Measurements from ENCODE around the gene KSR2. TPM values are rescaled to one million over a fixed set of nuclear protein-coding genes. Genes with fewer than 3 reads are reported as not detected.

Gene KSR2
- total RNA-seq, 1 donor from 2014 or later = 1.4 TPM

DNA sequence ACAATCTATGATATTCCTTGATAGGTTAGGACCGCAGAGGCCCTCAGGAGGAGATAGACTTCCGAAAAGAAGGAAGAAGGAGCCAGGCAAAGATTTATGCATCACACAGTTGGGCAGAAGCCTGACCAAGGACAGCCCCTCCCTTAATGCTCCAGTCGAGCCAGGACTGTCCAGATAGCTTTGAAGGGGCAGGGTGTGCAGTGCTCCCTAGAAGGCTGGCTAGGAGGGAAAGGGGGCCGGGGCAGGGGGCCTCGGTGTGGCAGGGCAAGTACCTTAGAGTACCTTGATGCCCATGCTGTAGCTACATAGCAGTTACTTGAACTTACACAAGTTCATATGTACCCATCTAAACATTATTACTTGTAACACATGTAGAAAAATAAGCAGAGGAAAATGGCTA, 512.7 kb downstream of the KSR2 start:
- no peak overlapping the region for H3K27ac ChIP-seq
- H3K4me1 ChIP-seq = no peaks in the 10 kb centered on the region
- TF ChIP-seq, protein P1, sequence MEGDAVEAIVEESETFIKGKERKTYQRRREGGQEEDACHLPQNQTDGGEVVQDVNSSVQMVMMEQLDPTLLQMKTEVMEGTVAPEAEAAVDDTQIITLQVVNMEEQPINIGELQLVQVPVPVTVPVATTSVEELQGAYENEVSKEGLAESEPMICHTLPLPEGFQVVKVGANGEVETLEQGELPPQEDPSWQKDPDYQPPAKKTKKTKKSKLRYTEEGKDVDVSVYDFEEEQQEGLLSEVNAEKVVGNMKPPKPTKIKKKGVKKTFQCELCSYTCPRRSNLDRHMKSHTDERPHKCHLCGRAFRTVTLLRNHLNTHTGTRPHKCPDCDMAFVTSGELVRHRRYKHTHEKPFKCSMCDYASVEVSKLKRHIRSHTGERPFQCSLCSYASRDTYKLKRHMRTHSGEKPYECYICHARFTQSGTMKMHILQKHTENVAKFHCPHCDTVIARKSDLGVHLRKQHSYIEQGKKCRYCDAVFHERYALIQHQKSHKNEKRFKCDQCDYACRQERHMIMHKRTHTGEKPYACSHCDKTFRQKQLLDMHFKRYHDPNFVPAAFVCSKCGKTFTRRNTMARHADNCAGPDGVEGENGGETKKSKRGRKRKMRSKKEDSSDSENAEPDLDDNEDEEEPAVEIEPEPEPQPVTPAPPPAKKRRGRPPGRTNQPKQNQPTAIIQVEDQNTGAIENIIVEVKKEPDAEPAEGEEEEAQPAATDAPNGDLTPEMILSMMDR (IDR thresholded peaks at IDR 0.05) = no peak
- H3K4me3 ChIP-seq = no peak overlapping the region
- H3K9me3 ChIP-seq = no peaks in the 10 kb centered on the region
- DNase-seq (no peak), ATAC-seq (no peak)
- intact Hi-C loops (cut with DNase I) = no loop called here
- H3K27me3 ChIP-seq = no peaks in the 10 kb centered on the region
- no peaks in the 10 kb centered on the region for H3K36me3 ChIP-seq

DNA sequence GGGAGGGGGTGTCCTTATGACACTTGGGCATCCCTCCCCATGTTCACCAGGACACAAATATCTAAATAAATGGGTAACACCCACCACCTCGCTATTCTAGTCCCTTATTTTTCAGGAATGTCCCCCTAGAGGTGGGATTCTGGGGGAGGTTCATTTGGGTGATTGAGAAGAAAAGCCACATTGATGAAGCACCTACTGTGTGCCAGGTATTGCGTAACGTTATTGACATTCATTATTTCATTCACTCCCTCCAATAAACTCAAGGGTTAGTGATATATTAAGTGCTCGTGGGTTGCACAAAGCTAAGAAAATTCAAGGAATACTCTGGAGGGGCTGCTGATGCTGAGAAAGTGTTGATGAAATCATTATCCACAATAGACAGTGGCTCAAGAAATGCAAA, 514.8 kb downstream of the KSR2 start:
- ATAC-seq = no peak
- intact Hi-C loops (cut with DNase I) = no loop called here

DNA sequence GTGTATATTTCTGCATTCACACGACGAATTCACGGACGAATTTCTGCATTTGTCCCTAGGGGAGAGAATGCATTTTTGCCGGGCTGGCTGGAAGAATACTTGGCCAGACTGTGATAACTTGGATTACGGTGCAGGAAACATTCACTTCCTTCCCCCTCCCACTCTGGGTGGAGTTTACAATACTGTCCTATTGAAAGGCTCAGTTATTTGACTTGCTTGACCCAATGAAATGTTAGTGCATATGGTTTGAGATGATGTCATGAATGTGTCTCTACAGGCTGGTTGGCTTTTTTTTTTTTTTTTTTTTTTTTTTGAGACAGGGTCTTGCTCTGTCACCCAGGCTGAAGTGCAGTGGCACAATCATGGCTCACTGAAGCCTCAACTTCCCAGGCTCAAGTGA, 516.7 kb downstream of the KSR2 start:
- ATAC-seq = no peak
- Histone ChIP-seq H3K27me3 (no peaks in the 10 kb centered on the region), H3K27ac (no peak overlapping the region), H3K4me1 (no peaks in the 10 kb centered on the region), H3K4me3 (no peak overlapping the region), H3K9me3 (no peaks in the 10 kb centered on the region), H3K36me3 (no peaks in the 10 kb centered on the region)
- DNase-seq = no peak
- TF ChIP-seq, protein P1 (IDR thresholded peaks at IDR 0.05) = no peak
- intact Hi-C loops (cut with DNase I) = no loop called here

More for the DNA sequence above, 514.8 kb downstream of the KSR2 start:
- H3K4me3 ChIP-seq = no peak overlapping the region
- no peaks in the 10 kb centered on the region for H3K27me3 ChIP-seq
- DNase-seq = no peak
- no peak overlapping the region for H3K27ac ChIP-seq
- H3K36me3 ChIP-seq = no peaks in the 10 kb centered on the region
- TF ChIP-seq, protein P1 (IDR thresholded peaks at IDR 0.05) = no peak
- H3K9me3 ChIP-seq = no peaks in the 10 kb centered on the region
- no peaks in the 10 kb centered on the region for H3K4me1 ChIP-seq

DNA sequence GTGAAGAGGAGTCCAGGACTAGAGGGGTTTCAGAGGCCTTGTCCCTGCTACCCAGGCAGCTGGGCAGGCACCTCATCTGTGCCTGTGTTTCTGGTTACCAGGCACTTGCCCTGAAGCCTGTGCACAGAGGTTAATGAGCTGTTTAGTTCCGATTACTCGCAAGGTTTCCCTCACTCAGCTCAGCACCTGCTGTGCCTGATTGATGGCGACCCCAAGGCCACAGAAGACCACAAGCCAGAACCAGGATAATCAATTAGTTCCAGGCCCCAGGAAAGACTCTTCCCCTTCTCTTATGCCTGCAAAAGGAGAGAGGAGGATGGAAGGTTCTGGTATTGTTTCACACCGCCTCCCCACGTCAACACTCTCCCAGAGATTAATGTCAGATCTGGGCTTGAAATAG, 518.6 kb downstream of the KSR2 start:
- ATAC-seq (no peak), DNase-seq (no peak)
- Histone ChIP-seq H3K4me1 (no peaks in the 10 kb centered on the region), H3K4me3 (no peak overlapping the region), H3K27ac (no peak overlapping the region), H3K36me3 (no peaks in the 10 kb centered on the region), H3K27me3 (no peaks in the 10 kb centered on the region), H3K9me3 (no peaks in the 10 kb centered on the region)
- TF ChIP-seq, protein P1 (IDR thresholded peaks at IDR 0.05) = no peak
- intact Hi-C loops (cut with DNase I) = no loop called here

DNA sequence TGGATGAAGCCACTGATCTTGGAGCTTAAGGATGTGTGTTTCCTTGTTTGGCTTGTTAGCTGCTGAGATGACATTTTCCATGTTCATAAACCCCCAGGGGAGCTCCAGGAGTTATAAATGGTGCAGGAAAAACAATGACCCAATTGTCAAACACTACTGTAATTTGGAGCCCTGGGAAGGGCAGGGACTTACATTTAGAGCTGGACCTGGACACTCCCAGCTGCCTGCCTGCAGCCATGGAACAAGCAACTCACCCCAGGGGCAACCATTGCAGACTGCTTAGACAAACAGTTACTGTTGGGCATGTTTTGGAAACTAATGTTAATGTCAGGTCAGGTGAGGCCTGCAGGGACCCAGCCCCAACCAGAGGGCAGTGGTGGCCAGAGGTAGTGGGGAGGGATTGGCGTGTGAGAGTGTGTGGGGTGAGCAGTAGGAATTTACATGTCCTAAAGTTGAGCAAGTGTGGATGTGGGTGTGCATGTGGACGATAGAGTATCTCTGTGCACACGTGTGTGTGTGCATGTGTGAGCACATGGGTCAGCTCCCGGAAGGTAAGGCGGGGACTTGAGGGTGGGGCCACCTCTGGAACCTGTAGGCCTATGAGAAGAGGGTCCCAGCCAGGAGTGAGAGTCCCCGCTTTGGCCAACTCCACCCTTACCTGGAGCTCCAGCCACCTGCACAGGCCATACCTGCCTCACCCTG, 521.0 kb downstream of the KSR2 start:
- no peak overlapping the region for H3K27ac ChIP-seq
- no peak overlapping the region for H3K4me3 ChIP-seq
- DNase-seq = no peak
- ATAC-seq = no peak
- TF ChIP-seq, protein P1 (IDR thresholded peaks at IDR 0.05) = no peak
- no peaks in the 10 kb centered on the region for H3K4me1 ChIP-seq
- no peaks in the 10 kb centered on the region for H3K9me3 ChIP-seq
- intact Hi-C loops (cut with DNase I) = no loop called here
- no peaks in the 10 kb centered on the region for H3K27me3 ChIP-seq
- H3K36me3 ChIP-seq = no peaks in the 10 kb centered on the region

DNA sequence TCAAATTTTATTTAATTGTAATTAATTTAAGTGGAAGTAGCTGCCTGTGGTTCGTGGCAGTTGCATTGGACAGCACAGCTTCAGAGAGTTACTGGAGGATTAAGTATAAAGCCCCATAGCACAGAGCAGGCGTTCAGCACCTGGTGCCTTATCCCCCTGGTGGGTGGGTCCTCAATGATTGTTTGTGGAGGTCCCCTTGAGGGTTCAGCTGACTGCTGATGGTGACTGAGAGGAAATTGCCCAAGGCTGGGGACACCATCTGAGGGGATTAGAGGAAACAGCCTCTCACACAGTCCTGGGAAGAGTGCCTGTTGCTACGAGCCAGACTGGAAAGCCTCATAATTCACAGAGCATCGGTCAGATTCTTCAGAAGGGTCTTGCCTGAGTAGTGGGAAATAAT, 524.0 kb downstream of the KSR2 start:
- intact Hi-C loops (cut with DNase I) = no loop called here
- Histone ChIP-seq H3K36me3 (no peaks in the 10 kb centered on the region), H3K27ac (no peak overlapping the region), H3K27me3 (no peaks in the 10 kb centered on the region), H3K9me3 (no peaks in the 10 kb centered on the region), H3K4me1 (no peaks in the 10 kb centered on the region), H3K4me3 (no peak overlapping the region)
- TF ChIP-seq, protein P1 (IDR thresholded peaks at IDR 0.05) = no peak
- ATAC-seq = no peak
- no peak for DNase-seq

Data from upper lobe of right lung (tissue), 1 donor.